T-cell (primary cell): ENCODE measurements around the gene MYO16. TPM values are rescaled to one million over a fixed set of nuclear protein-coding genes. Genes with fewer than 3 reads are reported as not detected.

Experiments used
- ATAC-seq, 4 experiments: fragments of 200-7000 bp in 3 of 4; fragments of 150-1000 bp in 1 of 4; cut with Tn5 transposase; replicated peaks in 1 of 4; 1 replicate in 3 of 4; 2 replicates in 1 of 4; pipeline ENCODE4 v1.10.0; 2021; ENCODE audit warnings: moderate library complexity in 3 of 4, mild to moderate bottlenecking in 2 of 4, moderate number of reproducible peaks in 1 of 4
- CTCF ChIA-PET, 2 donors: fragments of 300-600 bp; sonication (Branson Sonifier 250); formaldehyde crosslinking; loops; one replicate each; lab custom pipeline; 2022; ENCODE audit warnings: antibody characterized with exemption in 2 of 2; lab: Charles Lee
- POLR2A ChIA-PET, 2 donors: fragments of 300-600 bp; sonication (Branson Sonifier 250); formaldehyde crosslinking; loops; one replicate each; lab custom pipeline; 2022; ENCODE audit warnings: antibody characterized with exemption in 2 of 2; lab: Charles Lee
- DNase-seq, 35 experiments: peaks; one replicate each; pipeline versions ENCODE4 v3.0.0 to v3.0.0-alpha.2; 2013 to 2023
- H3K27ac ChIP-seq: one replicate; pipeline ENCODE4 v1.5.1; 2013; ENCODE audit warnings: low read length
- H3K27me3 ChIP-seq, 2 experiments: replicated peaks in 1 of 2; 1 replicate in 1 of 2; 2 replicates in 1 of 2; pipeline versions ENCODE4 v1.6.1 to v1.7.0; 2013; ENCODE audit warnings: low read length in 1 of 2, mixed read lengths in 1 of 2; ENCODE audit not compliant: control insufficient read depth in 2 of 2, insufficient read depth in 2 of 2; ENCODE audit errors: extremely low read depth in 1 of 2
- H3K36me3 ChIP-seq, 2 donors: 1 replicate in 1 of 2; 2 replicates in 1 of 2; pipeline versions ENCODE4 v1.6.1 to v1.7.0; 2013; ENCODE audit warnings: low read length in 1 of 2; ENCODE audit not compliant: control insufficient read depth in 2 of 2, insufficient read depth in 1 of 2; ENCODE audit errors: extremely low read depth in 1 of 2
- H3K4me1 ChIP-seq, 2 experiments: 1 replicate in 1 of 2; 2 replicates in 1 of 2; pipeline versions ENCODE4 v1.6.1 to v1.7.0; 2013; ENCODE audit warnings: low read length in 2 of 2, mixed read lengths in 1 of 2; ENCODE audit not compliant: insufficient read depth in 2 of 2, control insufficient read depth in 1 of 2; ENCODE audit errors: extremely low read depth in 1 of 2
- H3K4me3 ChIP-seq, 2 donors: 1 replicate in 1 of 2; 2 replicates in 1 of 2; pipeline versions ENCODE4 v1.5.1 to v1.7.0; 2013; ENCODE audit warnings: mild to moderate bottlenecking in 2 of 2, low read length in 1 of 2, moderate library complexity in 1 of 2; ENCODE audit not compliant: control insufficient read depth in 1 of 2; ENCODE audit errors: extremely low read depth in 1 of 2
- H3K9me3 ChIP-seq: 2 replicates; pipeline ENCODE4 v1.7.0; 2013
- H3K27ac Mint-ChIP-seq, 2 donors: one replicate each; pipeline ENCODE4 v1.8.0; 2020 to 2021; ENCODE audit warnings: mild to moderate bottlenecking in 2 of 2, mixed read lengths in 2 of 2
- H3K27me3 Mint-ChIP-seq, 2 donors: one replicate each; pipeline ENCODE4 v1.8.0; 2021 to 2022; ENCODE audit warnings: mixed read lengths in 2 of 2
- H3K36me3 Mint-ChIP-seq: one replicate; pipeline ENCODE4 v1.8.0; 2021; ENCODE audit warnings: mixed read lengths
- H3K4me1 Mint-ChIP-seq, 3 donors: one replicate each; pipeline ENCODE4 v1.8.0; 2020 to 2022; ENCODE audit warnings: mixed read lengths in 3 of 3, mild to moderate bottlenecking in 1 of 3
- H3K4me3 Mint-ChIP-seq, 3 donors: one replicate each; pipeline ENCODE4 v1.8.0; 2020 to 2022; ENCODE audit warnings: mild to moderate bottlenecking in 3 of 3, mixed read lengths in 3 of 3, moderate library complexity in 3 of 3
- H3K9me3 Mint-ChIP-seq, 3 donors: one replicate each; pipeline ENCODE4 v1.8.0; 2020 to 2022; ENCODE audit warnings: mixed read lengths in 3 of 3
- WGBS: methylation state at CpG from one replicate; pipeline ENCODE4 v1.1.5; 2013; ENCODE audit warnings: missing lambda C conversion rate; ENCODE audit not compliant: insufficient coverage; 5-methylcytosine and 5-hydroxymethylcytosine counted together
- total RNA-seq, 35 experiments: library from RNA in 6 of 35; stranded (reverse) in 6 of 35; fragments of 120-200 nt in 1 of 35; gene quantifications; one replicate each; pipeline versions ENCODE4 v1.2.1 to v1.2.4 and lab custom pipeline; 2013 to 2026

The MYO16 gene
- total RNA-seq, 5 donors from 2014 or later (not counting 1 experiment from before 2014, with no cell fraction given) = 0.20 to 2.0 (median 1.1) TPM

DNA sequence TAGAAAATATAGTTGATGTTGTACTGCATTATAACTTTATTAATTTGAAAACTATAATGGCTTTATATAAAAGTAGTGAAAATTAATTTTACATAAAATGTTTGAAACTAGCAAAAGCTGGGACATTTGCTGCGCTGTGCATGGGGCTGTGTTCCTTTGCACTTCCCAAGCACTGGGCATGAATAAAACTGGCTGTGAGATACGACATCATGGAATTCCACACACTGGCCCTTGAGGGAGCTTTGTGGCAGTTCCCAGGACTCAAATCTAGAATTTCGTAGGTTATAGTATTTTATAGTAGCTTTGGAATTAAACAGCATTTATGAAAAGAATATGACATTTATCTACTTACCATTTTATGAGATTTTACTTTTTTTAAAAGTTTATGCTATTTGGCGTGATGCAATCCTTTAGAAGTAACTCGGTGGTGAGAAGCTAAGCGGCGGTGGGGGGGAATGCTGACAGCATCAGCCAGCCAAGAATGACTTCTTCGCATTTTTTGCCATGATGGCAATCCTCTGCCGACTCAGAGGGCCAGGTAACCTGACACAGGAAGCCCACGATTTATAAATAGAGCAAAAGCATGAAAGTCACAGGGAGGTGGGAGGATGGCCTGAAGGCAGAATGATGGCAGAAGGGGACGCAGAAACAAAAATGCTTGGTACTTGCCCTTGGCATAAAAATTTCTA lies 553.5 kb downstream of the MYO16 start:
- Histone ChIP-seq H3K36me3 (no peaks in the 10 kb centered on the region), H3K27ac (no peak overlapping the region), H3K4me1 (no peaks in the 10 kb centered on the region), H3K27me3 (no peaks in the 10 kb centered on the region), H3K9me3 (no peaks in the 10 kb centered on the region), H3K4me3 (no peak overlapping the region)
- Mint-ChIP-seq H3K4me3 (no peak overlapping the region), H3K4me1 (no peaks in the 10 kb centered on the region), H3K36me3 (no peaks in the 10 kb centered on the region), H3K27me3 (peaks cover 0 to 1% of the 10 kb centered on the region in 2 donors), H3K9me3 (no peaks in the 10 kb centered on the region), H3K27ac (no peak overlapping the region)
- DNase-seq = no peak
- CTCF ChIA-PET = no interaction called here
- no peak for ATAC-seq
- WGBS = 89% methylated on average over 3 of the region's 11 CpGs
- POLR2A ChIA-PET = no interaction called here

DNA sequence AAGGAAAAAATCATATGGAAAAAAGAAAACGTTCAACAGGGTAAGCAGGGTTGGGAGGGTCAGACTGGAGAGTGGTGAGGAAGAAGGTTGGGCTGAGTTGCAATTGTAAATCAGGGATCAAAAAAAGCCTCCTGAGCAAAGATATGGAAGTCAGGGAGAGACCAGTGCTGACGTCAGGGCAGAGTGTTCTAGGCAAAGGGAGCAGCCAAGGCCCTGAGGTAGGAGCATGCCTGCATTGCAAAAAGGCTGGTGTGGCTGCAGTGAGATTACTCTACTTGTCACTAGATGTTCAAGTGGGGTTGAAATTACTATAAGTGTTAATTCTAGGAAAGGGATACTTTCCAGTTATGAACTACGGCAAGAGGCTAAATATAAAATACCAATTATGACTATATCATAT lies 562.0 kb downstream of the MYO16 start:
- Mint-ChIP-seq H3K27me3 (peaks cover 7 to 9% of the 10 kb centered on the region in 2 donors), H3K4me3 (no peak overlapping the region), H3K9me3 (no peaks in the 10 kb centered on the region), H3K27ac (no peak overlapping the region), H3K36me3 (no peaks in the 10 kb centered on the region), H3K4me1 (no peaks in the 10 kb centered on the region)
- Histone ChIP-seq H3K27ac (no peak overlapping the region), H3K9me3 (no peaks in the 10 kb centered on the region), H3K4me1 (no peaks in the 10 kb centered on the region), H3K27me3 (no peaks in the 10 kb centered on the region), H3K36me3 (no peaks in the 10 kb centered on the region), H3K4me3 (no peak overlapping the region)
- no peak for DNase-seq
- ChIA-PET CTCF (no interaction called here), POLR2A (no interaction called here)
- 70% methylated on average over 2 of the region's 3 CpGs for WGBS
- ATAC-seq = no peak

DNA sequence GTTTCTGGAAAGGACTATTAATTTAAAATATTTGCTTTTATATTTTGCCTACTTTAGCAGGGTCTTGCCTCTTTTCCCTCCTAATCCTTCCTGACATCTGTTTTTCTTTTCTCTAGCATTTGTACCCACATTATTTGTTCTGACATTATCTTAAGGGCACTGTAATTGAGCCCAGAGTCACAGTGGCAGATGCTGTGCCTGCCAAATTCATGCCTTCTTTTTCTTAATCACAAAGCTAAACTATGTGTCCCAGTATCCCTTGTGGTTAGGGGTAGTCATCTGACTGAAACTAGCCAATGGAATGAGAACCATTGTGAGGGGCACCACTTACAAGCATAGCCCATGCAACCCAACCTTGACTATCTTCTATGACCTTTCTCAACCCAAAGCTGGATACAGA lies 562.9 kb downstream of the MYO16 start:
- ChIA-PET POLR2A (no interaction called here), CTCF (no interaction called here)
- H3K4me1 Mint-ChIP-seq = no peaks in the 10 kb centered on the region
- peaks cover 8 to 9% of the 10 kb centered on the region in 2 donors for H3K27me3 Mint-ChIP-seq
- H3K4me3 ChIP-seq = no peak overlapping the region
- no peaks in the 10 kb centered on the region for H3K4me1 ChIP-seq
- H3K9me3 Mint-ChIP-seq = no peaks in the 10 kb centered on the region
- H3K36me3 ChIP-seq = no peaks in the 10 kb centered on the region
- no peak overlapping the region for H3K4me3 Mint-ChIP-seq
- ATAC-seq = no peak
- H3K27me3 ChIP-seq = no peaks in the 10 kb centered on the region
- H3K27ac ChIP-seq = no peak overlapping the region
- no peaks in the 10 kb centered on the region for H3K36me3 Mint-ChIP-seq
- H3K9me3 ChIP-seq = no peaks in the 10 kb centered on the region
- no peak for DNase-seq
- no peak overlapping the region for H3K27ac Mint-ChIP-seq

DNA sequence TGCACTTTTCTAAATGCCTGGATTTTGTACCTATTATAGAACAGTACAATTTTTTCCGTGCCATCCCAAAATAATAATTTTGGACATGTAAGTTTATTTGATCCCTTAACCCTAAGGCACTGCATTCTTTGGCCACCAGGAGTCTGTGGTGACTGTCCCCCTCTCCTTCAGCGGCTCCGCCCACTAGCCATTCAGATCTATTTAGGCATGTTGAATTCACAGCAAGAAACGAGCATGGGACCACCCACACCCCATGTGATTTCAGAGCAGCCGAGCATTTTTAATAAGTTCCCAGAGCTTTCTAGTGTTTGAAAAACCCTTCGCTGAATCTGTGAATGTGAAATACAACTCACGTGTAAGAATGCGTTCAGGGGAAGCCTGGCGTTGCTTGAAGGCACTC lies 567.5 kb downstream of the MYO16 start:
- no peak overlapping the region for H3K27ac ChIP-seq
- H3K27me3 ChIP-seq = no peaks in the 10 kb centered on the region
- no peak overlapping the region for H3K4me3 ChIP-seq
- H3K36me3 ChIP-seq = no peaks in the 10 kb centered on the region
- no peaks in the 10 kb centered on the region for H3K4me1 ChIP-seq
- CTCF ChIA-PET = no interaction called here
- POLR2A ChIA-PET = no interaction called here
- Mint-ChIP-seq H3K27ac (no peak overlapping the region), H3K4me3 (no peak overlapping the region), H3K27me3 (peaks cover 1 to 17% of the 10 kb centered on the region in 2 donors), H3K9me3 (peaks cover 0 to 3% (median 0%) of the 10 kb centered on the region in 3 donors), H3K4me1 (no peaks in the 10 kb centered on the region), H3K36me3 (no peaks in the 10 kb centered on the region)
- ATAC-seq (no peak), DNase-seq (no peak)
- no peaks in the 10 kb centered on the region for H3K9me3 ChIP-seq
- WGBS = 85% methylated on average over 6 of the region's 9 CpGs

DNA sequence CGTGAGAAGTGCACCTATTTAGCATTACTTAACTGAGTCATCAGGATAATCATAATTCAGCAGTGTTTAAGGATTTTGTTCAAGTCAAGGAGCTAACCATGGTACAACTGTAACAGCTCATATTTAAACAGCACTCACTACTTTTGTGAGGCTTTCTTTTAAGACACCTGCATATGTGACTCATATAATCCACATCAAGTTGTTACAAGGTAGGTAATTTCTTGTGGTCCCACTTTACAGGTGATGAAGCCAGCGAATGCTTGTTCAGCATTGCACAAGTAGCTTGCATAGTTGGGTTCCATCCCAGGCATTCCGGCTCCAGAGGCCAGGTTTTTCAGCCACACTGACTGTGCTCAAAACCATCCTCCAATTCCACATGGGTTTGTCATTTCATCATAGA lies 569.2 kb downstream of the MYO16 start:
- no peak overlapping the region for H3K27ac ChIP-seq
- WGBS = 90% methylated on average over 2 of the region's 3 CpGs
- H3K4me3 Mint-ChIP-seq = no peak overlapping the region
- no peaks in the 10 kb centered on the region for H3K27me3 ChIP-seq
- H3K36me3 ChIP-seq = no peaks in the 10 kb centered on the region
- H3K9me3 Mint-ChIP-seq = peaks cover 0 to 3% (median 0%) of the 10 kb centered on the region in 3 donors
- H3K4me3 ChIP-seq = no peak overlapping the region
- H3K27ac Mint-ChIP-seq = no peak overlapping the region
- ATAC-seq (no peak), DNase-seq (no peak)
- ChIA-PET POLR2A (no interaction called here), CTCF (interaction anchor here in 1 of 2 donors (0.6 kb wide), 1 partner anchor 76 kb away, joined by 3 read pairs; no protein-coding TSS in a partner anchor)
- no peaks in the 10 kb centered on the region for H3K4me1 Mint-ChIP-seq
- no peaks in the 10 kb centered on the region for H3K36me3 Mint-ChIP-seq
- no peaks in the 10 kb centered on the region for H3K4me1 ChIP-seq
- no peaks in the 10 kb centered on the region for H3K9me3 ChIP-seq
- peaks cover 1 to 17% of the 10 kb centered on the region in 2 donors for H3K27me3 Mint-ChIP-seq

DNA sequence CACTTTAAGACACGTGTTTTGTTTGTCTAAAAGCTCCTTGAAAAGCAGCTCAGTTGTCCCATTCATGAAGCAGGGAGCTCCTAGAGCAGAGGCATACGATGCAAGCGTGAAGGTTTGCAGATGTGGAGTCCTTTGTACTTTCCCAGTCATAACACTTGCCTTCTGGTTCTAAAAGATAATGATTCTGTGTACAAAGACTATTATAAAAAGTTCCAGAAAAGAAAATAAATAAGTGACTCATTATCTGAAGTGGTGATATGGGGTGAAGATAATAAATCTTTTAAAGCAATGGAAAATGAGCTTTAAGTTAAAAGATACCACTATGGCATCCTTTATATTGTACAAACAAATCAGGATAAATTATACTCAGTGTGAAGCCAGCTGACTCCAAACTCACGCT lies 569.9 kb downstream of the MYO16 start:
- Mint-ChIP-seq H3K4me1 (no peaks in the 10 kb centered on the region), H3K9me3 (peaks cover 0 to 5% (median 0%) of the 10 kb centered on the region in 3 donors), H3K27me3 (peaks cover 0 to 12% of the 10 kb centered on the region in 2 donors), H3K4me3 (no peak overlapping the region), H3K36me3 (no peaks in the 10 kb centered on the region), H3K27ac (no peak overlapping the region)
- ChIA-PET POLR2A (no interaction called here), CTCF (interaction anchor here in 1 of 2 donors (0.6 to 0.7 kb wide), 2 partner anchors 13 to 77 kb away, joined by 3 read pairs; no protein-coding TSS in a partner anchor)
- no peak overlapping the region for H3K4me3 ChIP-seq
- H3K27me3 ChIP-seq = no peaks in the 10 kb centered on the region
- DNase-seq (no peak), ATAC-seq (no peak)
- H3K4me1 ChIP-seq = no peaks in the 10 kb centered on the region
- no peaks in the 10 kb centered on the region for H3K9me3 ChIP-seq
- H3K27ac ChIP-seq = no peak overlapping the region
- no peaks in the 10 kb centered on the region for H3K36me3 ChIP-seq
- WGBS = no CpG with 5 or more reads among the region's 4 CpGs
